Naive thymus-derived CD4-positive, alpha-beta T cell (primary cell): Measurements from ENCODE around the gene OR4N5. TPM values are rescaled to one million over a fixed set of nuclear protein-coding genes. Genes with fewer than 3 reads are reported as not detected.
"Not testable (repeated sequence)": the region's sequence is repeated elsewhere in the genome, so short reads cannot be mapped to it uniquely, and the experiment has no call there.

Experiments used
- ATAC-seq: fragments of 150-1000 bp; cut with Tn5 transposase; 2 replicates; pipeline ENCODE4 v1.10.0; 2021; ENCODE audit warnings: mild to moderate bottlenecking, moderate library complexity
- CTCF ChIA-PET: fragments of 350-600 bp; sonication (Branson Sonifier 250); formaldehyde crosslinking; loops from one replicate; lab custom pipeline; 2021; ENCODE audit warnings: antibody characterized with exemption; lab: Charles Lee
- POLR2A ChIA-PET: fragments of 350-600 bp; sonication (Branson Sonifier 250); formaldehyde crosslinking; loops from one replicate; lab custom pipeline; 2021; ENCODE audit warnings: antibody characterized with exemption, inconsistent platforms; lab: Charles Lee
- DNase-seq, 9 donors: peaks; one replicate each; pipeline versions ENCODE4 v3.0.0 to v3.0.0-alpha.2; 2020 to 2022; ENCODE audit warnings: mixed read lengths in 1 of 9
- H3K27ac ChIP-seq: one replicate; pipeline ENCODE4 v1.7.0; 2013; ENCODE audit warnings: mild to moderate bottlenecking, low read depth, low read length, moderate library complexity
- H3K27me3 ChIP-seq, 2 donors: one replicate each; pipeline ENCODE4 v1.7.0; 2013; ENCODE audit warnings: low read length in 2 of 2, mild to moderate bottlenecking in 2 of 2, moderate library complexity in 2 of 2; ENCODE audit not compliant: control insufficient read depth in 2 of 2, insufficient read depth in 2 of 2
- H3K36me3 ChIP-seq, 3 experiments: 1 replicate in 2 of 3; 2 replicates in 1 of 3; pipeline ENCODE4 v1.7.0; 2013; ENCODE audit warnings: low read length in 3 of 3, mild to moderate bottlenecking in 3 of 3, moderate library complexity in 1 of 3; ENCODE audit not compliant: insufficient read depth in 3 of 3, control insufficient read depth in 2 of 3
- H3K4me1 ChIP-seq, 2 donors: one replicate each; pipeline ENCODE4 v1.7.0; 2013; ENCODE audit warnings: low read length in 2 of 2, mild to moderate bottlenecking in 2 of 2, moderate library complexity in 1 of 2; ENCODE audit not compliant: control insufficient read depth in 2 of 2, insufficient read depth in 2 of 2
- H3K4me3 ChIP-seq: 2 replicates; pipeline ENCODE4 v1.7.0; 2013; ENCODE audit warnings: mild to moderate bottlenecking, low read length
- H3K9me3 ChIP-seq, 3 experiments: 1 replicate in 2 of 3; 2 replicates in 1 of 3; pipeline ENCODE4 v1.7.0; 2013; ENCODE audit warnings: low read length in 3 of 3; ENCODE audit not compliant: control insufficient read depth in 2 of 3
- H3K27ac Mint-ChIP-seq, 9 donors: one replicate each; pipeline ENCODE4 v1.8.0; 2020 to 2022; ENCODE audit warnings: mixed read lengths in 9 of 9, mild to moderate bottlenecking in 8 of 9, moderate library complexity in 5 of 9, inconsistent platforms in 2 of 9
- H3K27me3 Mint-ChIP-seq, 5 donors: one replicate each; pipeline ENCODE4 v1.8.0; 2021 to 2022; ENCODE audit warnings: mixed read lengths in 5 of 5, mild to moderate bottlenecking in 1 of 5
- H3K36me3 Mint-ChIP-seq, 5 donors: one replicate each; pipeline ENCODE4 v1.8.0; 2020 to 2022; ENCODE audit warnings: mixed read lengths in 5 of 5, mild to moderate bottlenecking in 3 of 5, inconsistent platforms in 1 of 5
- H3K4me1 Mint-ChIP-seq, 7 donors: one replicate each; pipeline ENCODE4 v1.8.0; 2020 to 2022; ENCODE audit warnings: mixed read lengths in 7 of 7, mild to moderate bottlenecking in 3 of 7, inconsistent platforms in 1 of 7
- H3K4me3 Mint-ChIP-seq, 10 donors: one replicate each; pipeline ENCODE4 v1.8.0; 2020 to 2022; ENCODE audit warnings: mild to moderate bottlenecking in 10 of 10, mixed read lengths in 10 of 10, moderate library complexity in 6 of 10, inconsistent platforms in 2 of 10
- H3K9me3 Mint-ChIP-seq, 11 donors: one replicate each; pipeline ENCODE4 v1.8.0; 2020 to 2022; ENCODE audit warnings: mixed read lengths in 11 of 11, mild to moderate bottlenecking in 4 of 11, inconsistent platforms in 1 of 11, moderate library complexity in 1 of 11
- intact Hi-C, 2 donors: fragments of 100-400 bp; cut with micrococcal nuclease; formaldehyde crosslinking; loops; one replicate each; pipeline ENCODE4 v1.15.1; 2023
- polyA plus RNA-seq, 2 donors: library from polyadenylated mRNA; unstranded; fragments of 300-500 nt; fragmentation: Illumina TruSeq; gene quantifications; one replicate each; pipeline ENCODE4 v1.2.3, GENCODE V29; 2021
- total RNA-seq, 6 experiments: library from RNA in 5 of 6; stranded (reverse) in 5 of 6; gene quantifications; 1 replicate in 5 of 6; 2 replicates in 1 of 6; pipeline ENCODE4 v1.2.3 and lab custom pipeline; 2021 to 2026

Gene OR4N5
- total and polyA plus RNA-seq, 7 experiments from 2014 or later: not detected

- POLR2A ChIA-PET: not testable (repeated sequence)
These were observed 35.6 kb downstream of the OR4N5 start for GRCh38 chr14:20174205-20174604.

GRCh38 chr14:20176330-20176729 lies 37.7 kb downstream of the OR4N5 start:
- ChIA-PET CTCF (no interaction called here), POLR2A (no interaction called here)
- ATAC-seq (no peak), DNase-seq (no peak)
- Mint-ChIP-seq H3K36me3 (no peaks in the 10 kb centered on the region), H3K4me3 (no peak overlapping the region), H3K9me3 (peaks cover 0 to 5% (median 0%) of the 10 kb centered on the region in 11 donors), H3K4me1 (no peaks in the 10 kb centered on the region), H3K27me3 (peaks cover 0 to 26% (median 5%) of the 10 kb centered on the region in 5 donors), H3K27ac (no peak overlapping the region)
- Histone ChIP-seq H3K27ac (no peak overlapping the region), H3K4me3 (no peak overlapping the region), H3K9me3 (no peaks in the 10 kb centered on the region), H3K36me3 (no peaks in the 10 kb centered on the region), H3K4me1 (no peaks in the 10 kb centered on the region), H3K27me3 (no peaks in the 10 kb centered on the region)
- intact Hi-C loops: no loop called here

More at GRCh38 chr14:20174205-20174604, 35.6 kb downstream of the OR4N5 start:
- CTCF ChIA-PET, H3K36me3 ChIP-seq, H3K9me3 Mint-ChIP-seq, H3K4me3 Mint-ChIP-seq, H3K9me3 ChIP-seq, H3K4me1 Mint-ChIP-seq, H3K4me3 ChIP-seq, H3K4me1 ChIP-seq, H3K27ac ChIP-seq, H3K27me3 ChIP-seq, intact Hi-C loops, H3K27ac Mint-ChIP-seq, H3K36me3 Mint-ChIP-seq, ATAC-seq, DNase-seq: not testable (repeated sequence)
- H3K27me3 Mint-ChIP-seq: peaks cover 0 to 20% (median 11%) of the 10 kb centered on the region in 5 donors

GRCh38 chr14:20177433-20177974 lies 38.9 kb downstream of the OR4N5 start:
- Mint-ChIP-seq H3K27me3 (peaks cover 0 to 20% (median 8%) of the 10 kb centered on the region in 5 donors), H3K36me3 (no peaks in the 10 kb centered on the region), H3K4me3 (no peak overlapping the region), H3K27ac (peak overlapping the region in 1 of 9 donors; percentile 18), H3K4me1 (no peaks in the 10 kb centered on the region), H3K9me3 (peaks cover 0 to 5% (median 0%) of the 10 kb centered on the region in 11 donors)
- Histone ChIP-seq H3K27me3 (no peaks in the 10 kb centered on the region), H3K27ac (no peak overlapping the region), H3K9me3 (no peaks in the 10 kb centered on the region), H3K36me3 (no peaks in the 10 kb centered on the region), H3K4me1 (no peaks in the 10 kb centered on the region), H3K4me3 (no peak overlapping the region)
- CTCF ChIA-PET: no interaction called here
- ATAC-seq (no peak), DNase-seq (no peak)
- intact Hi-C loops: no loop called here
- POLR2A ChIA-PET: no interaction called here

DNA sequence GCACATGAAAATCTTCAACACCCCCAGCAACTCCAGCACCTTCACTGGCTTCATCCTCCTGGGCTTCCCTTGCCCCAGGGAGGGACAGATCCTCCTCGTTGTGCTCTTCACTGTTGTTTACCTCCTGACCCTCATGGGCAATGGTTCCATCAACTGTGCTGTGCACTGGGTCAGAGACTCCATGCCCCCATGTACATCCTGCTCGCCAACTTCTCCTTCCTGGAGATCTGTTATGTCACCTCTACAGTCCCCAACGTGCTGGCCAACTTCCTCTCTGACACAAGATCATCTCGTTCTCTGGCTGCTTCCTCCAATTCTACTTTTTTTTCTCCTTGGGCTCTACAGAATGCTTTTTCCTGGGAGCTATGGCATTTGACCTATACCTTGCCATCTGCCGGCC lies 40.6 kb downstream of the OR4N5 start:
- Histone ChIP-seq H3K27ac (no peak overlapping the region), H3K4me1 (no peaks in the 10 kb centered on the region), H3K27me3 (no peaks in the 10 kb centered on the region), H3K4me3 (no peak overlapping the region), H3K9me3 (no peaks in the 10 kb centered on the region), H3K36me3 (no peaks in the 10 kb centered on the region)
- H3K9me3 Mint-ChIP-seq: peaks cover 0 to 5% (median 0%) of the 10 kb centered on the region in 11 donors
- intact Hi-C loops: no loop called here
- H3K27ac Mint-ChIP-seq: no peak overlapping the region
- no peak overlapping the region for H3K4me3 Mint-ChIP-seq
- DNase-seq (no peak), ATAC-seq (peak; percentile 58)
- H3K36me3 Mint-ChIP-seq: no peaks in the 10 kb centered on the region
- H3K27me3 Mint-ChIP-seq: peaks cover 0 to 14% (median 4%) of the 10 kb centered on the region in 5 donors
- ChIA-PET CTCF (no interaction called here), POLR2A (no interaction called here)
- H3K4me1 Mint-ChIP-seq: no peaks in the 10 kb centered on the region

DNA sequence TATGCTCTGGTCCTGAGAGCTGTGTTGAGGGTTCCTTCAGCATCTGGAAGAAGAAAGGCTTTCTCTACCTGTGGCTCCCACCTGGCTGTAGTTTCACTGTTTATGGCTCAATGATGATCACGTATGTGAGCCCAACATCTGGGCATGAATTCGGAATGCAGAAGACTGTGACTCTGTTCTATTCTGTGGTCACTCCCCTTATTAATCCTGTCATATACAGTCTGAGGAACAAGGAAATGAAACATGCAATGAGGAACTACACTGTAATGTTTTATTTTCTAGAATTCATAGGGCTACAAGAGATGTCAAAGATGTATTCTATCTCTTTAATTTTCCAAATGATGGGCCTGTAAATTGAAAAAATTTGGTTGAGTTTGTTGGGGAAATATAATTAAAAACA lies 41.3 kb downstream of the OR4N5 start:
- H3K4me3 Mint-ChIP-seq: no peak overlapping the region
- DNase-seq (no peak), ATAC-seq (peak; percentile 57)
- Histone ChIP-seq H3K27ac (no peak overlapping the region), H3K9me3 (no peaks in the 10 kb centered on the region), H3K27me3 (no peaks in the 10 kb centered on the region), H3K36me3 (no peaks in the 10 kb centered on the region), H3K4me1 (no peaks in the 10 kb centered on the region), H3K4me3 (no peak overlapping the region)
- ChIA-PET POLR2A (no interaction called here), CTCF (no interaction called here)
- no peaks in the 10 kb centered on the region for H3K4me1 Mint-ChIP-seq
- H3K9me3 Mint-ChIP-seq: peaks cover 0 to 5% (median 0%) of the 10 kb centered on the region in 11 donors
- intact Hi-C loops: no loop called here
- no peak overlapping the region for H3K27ac Mint-ChIP-seq
- H3K27me3 Mint-ChIP-seq: peaks cover 0 to 13% (median 4%) of the 10 kb centered on the region in 5 donors
- no peaks in the 10 kb centered on the region for H3K36me3 Mint-ChIP-seq

DNA sequence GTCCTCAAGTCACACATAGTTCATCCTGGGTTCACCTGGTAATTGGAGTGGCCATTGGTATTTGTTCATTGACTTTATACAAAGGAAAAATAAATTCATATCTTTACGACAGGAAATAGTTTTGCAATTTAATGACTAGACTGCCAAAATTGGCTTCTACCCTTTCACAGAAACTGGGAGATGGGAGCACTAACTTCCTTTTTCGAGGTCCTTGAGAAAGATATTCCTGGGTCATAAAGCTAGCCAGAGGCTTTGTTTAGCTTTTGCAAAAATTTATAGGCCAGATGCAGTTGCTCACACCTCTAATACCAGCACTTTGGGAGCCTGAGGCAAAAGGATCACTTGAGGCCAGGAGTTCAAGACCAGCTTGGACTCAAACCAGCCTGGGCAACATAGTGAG lies 41.9 kb downstream of the OR4N5 start:
- no peaks in the 10 kb centered on the region for H3K36me3 Mint-ChIP-seq
- CTCF ChIA-PET: no interaction called here
- no peaks in the 10 kb centered on the region for H3K4me1 Mint-ChIP-seq
- no peak overlapping the region for H3K27ac ChIP-seq
- ATAC-seq: no peak
- no peak for DNase-seq
- POLR2A ChIA-PET: no interaction called here
- H3K27ac Mint-ChIP-seq: no peak overlapping the region
- no peaks in the 10 kb centered on the region for H3K27me3 ChIP-seq
- peaks cover 0 to 5% (median 0%) of the 10 kb centered on the region in 11 donors for H3K9me3 Mint-ChIP-seq
- no peaks in the 10 kb centered on the region for H3K4me1 ChIP-seq
- intact Hi-C loops: no loop called here
- H3K4me3 ChIP-seq: no peak overlapping the region
- H3K36me3 ChIP-seq: no peaks in the 10 kb centered on the region
- no peaks in the 10 kb centered on the region for H3K9me3 ChIP-seq
- H3K27me3 Mint-ChIP-seq: peaks cover 0 to 10% (median 6%) of the 10 kb centered on the region in 5 donors
- H3K4me3 Mint-ChIP-seq: no peak overlapping the region

DNA sequence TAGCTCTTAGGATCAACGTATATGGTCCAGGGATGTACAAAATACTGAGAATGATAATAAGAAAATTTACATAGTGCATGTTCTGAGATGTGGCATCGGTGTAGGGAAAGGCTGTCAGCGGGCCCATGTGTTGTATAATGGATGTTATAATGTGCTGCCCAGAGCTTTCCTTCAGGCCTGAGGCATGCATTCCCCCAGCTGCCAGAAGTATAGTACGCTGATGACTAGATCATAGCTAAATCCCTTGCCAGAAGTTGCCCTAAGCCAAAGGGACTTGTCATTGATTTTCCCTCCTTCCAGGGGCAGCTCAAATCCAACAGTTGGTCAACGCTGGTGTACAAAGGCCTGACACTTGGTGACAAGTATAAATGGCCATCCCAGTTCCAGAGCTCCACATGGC lies 45.6 kb downstream of the OR4N5 start:
- H3K9me3 ChIP-seq: no peaks in the 10 kb centered on the region
- no peak overlapping the region for H3K4me3 ChIP-seq
- no peak overlapping the region for H3K27ac Mint-ChIP-seq
- H3K27me3 Mint-ChIP-seq: peaks cover 0 to 13% (median 5%) of the 10 kb centered on the region in 5 donors
- H3K4me1 ChIP-seq: no peaks in the 10 kb centered on the region
- no peaks in the 10 kb centered on the region for H3K4me1 Mint-ChIP-seq
- H3K27ac ChIP-seq: no peak overlapping the region
- peaks cover 0 to 5% (median 0%) of the 10 kb centered on the region in 11 donors for H3K9me3 Mint-ChIP-seq
- no peaks in the 10 kb centered on the region for H3K36me3 ChIP-seq
- ATAC-seq (no peak), DNase-seq (no peak)
- no peaks in the 10 kb centered on the region for H3K36me3 Mint-ChIP-seq
- intact Hi-C loops: no loop called here
- no peak overlapping the region for H3K4me3 Mint-ChIP-seq
- H3K27me3 ChIP-seq: no peaks in the 10 kb centered on the region
- CTCF ChIA-PET: no interaction called here
- POLR2A ChIA-PET: no interaction called here
